Cardiac septum (tissue), 1 donor: ENCODE measurements around the gene LYRM4. TPM values are rescaled to one million over a fixed set of nuclear protein-coding genes. Genes with fewer than 3 reads are reported as not detected.
"Not testable (repeated sequence)": the region's sequence is repeated elsewhere in the genome, so short reads cannot be mapped to it uniquely, and the experiment has no call there.

Experiments
- DNase-seq: peaks from one replicate; pipeline ENCODE4 v3.0.0-alpha.2; 2020; ENCODE audit warnings: low spot score
- intact Hi-C: fragments of 100-400 bp; cut with DNase I; formaldehyde crosslinking; loops from one replicate; pipeline ENCODE4 v1.14.0; 2022
- microRNA-seq: library from miRNA; unstranded; fragments of <30 nt; microRNA quantifications from one replicate; pipeline ENCODE4 v1.2.0, GENCODE V29; 2020
- total RNA-seq: library from RNA; stranded (reverse); fragmentation: NEBNext Ultra II Directional; extraction: Animal tissue kit (Norgen Biotek cat#: 25700); gene quantifications from one replicate; pipeline ENCODE4 v1.2.1, GENCODE V29; 2021
- donor health status: DM: no; HTN: no; CAD: no.

The LYRM4 gene
- total RNA-seq, 1 donor from 2014 or later: 21.1 TPM

- DNase-seq: no peak
- intact Hi-C loops: no loop called here
These were observed 180.2 kb downstream of the LYRM4 start for GRCh38 chr6:5080574-5080973.

DNA sequence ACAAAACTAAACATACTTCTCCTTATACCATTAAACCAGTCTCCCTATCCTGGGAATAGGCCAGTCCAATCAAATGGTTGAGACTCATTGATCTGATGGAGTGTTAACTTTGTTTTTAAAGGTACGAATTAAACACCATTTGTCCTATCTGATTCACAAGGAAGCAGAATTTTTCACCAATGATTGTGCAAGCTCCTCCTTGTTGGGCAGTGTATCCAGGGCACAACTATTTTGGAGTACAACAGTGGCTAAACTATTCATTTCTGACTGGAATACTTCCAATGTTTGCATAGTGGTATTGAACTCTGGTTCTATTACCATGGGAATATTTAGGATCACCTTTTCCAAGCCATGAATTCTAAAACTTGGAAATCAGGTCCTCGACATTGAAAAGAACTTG lies 181.1 kb downstream of the LYRM4 start:
- intact Hi-C loops: no loop called here
- no peak for DNase-seq

GRCh38 chr6:5078121-5078669 lies 182.6 kb downstream of the LYRM4 start:
- no peak for DNase-seq
- intact Hi-C loops: no loop called here

DNA sequence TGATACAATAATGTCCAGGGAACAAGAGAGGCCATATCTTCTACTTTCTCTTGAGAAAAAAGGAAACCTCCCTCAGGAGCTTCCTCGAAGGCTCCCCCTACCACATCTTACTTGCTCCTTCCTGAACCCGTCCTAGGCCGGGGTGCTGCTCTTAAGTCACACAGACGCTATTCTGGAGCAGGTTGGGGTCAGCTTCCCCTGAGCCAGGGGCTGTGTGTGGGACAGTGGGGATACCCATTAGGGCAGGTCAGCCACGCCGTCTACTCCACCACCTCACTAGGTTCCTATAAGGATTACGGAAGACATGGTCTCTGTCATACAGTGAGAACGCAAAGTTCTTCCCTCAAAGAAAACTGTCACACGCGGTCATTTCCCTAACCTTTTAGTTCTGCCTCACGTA lies 183.8 kb downstream of the LYRM4 start:
- DNase-seq: no peak
- intact Hi-C loops: no loop called here

- DNase-seq: no peak
- intact Hi-C loops: no loop called here
These were observed 186.8 kb downstream of the LYRM4 start for GRCh38 chr6:5073992-5074391.

- intact Hi-C loops: no loop called here
- DNase-seq: no peak
These were observed 188.3 kb downstream of the LYRM4 start for GRCh38 chr6:5072440-5072839.

- intact Hi-C loops: no loop called here
These were observed 189.5 kb downstream of the LYRM4 start for GRCh38 chr6:5071216-5071615.

DNA sequence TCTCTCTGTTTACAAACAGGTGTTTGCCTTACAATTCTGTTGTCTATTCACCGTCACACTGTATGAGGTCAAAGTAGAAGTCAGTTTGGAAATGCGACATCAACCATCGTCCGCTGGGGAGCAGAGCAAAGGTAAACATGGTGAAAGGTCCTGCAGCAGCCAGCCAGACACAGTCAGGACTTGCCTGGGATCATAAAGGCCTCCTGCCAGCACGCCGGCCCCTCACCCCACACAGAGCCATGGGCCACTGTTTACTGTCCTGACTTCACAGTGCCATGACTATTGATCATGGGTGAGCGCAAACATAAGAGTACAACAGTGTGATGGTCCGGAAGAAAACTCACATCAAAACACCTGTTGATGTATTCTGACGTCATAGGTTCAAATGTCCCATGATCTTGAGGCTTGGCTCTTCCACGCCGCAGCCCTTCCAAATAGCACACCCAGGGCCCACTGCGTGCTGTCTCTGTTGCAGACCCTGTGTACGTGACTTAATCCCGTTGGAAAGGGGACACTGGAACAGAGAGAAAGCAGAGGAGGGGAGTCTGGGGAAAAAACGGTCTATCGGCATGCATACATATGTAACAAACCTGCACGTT lies 192.5 kb downstream of the LYRM4 start:
- intact Hi-C loops: no loop called here
- no peak for DNase-seq

More at GRCh38 chr6:5071216-5071615, 189.5 kb downstream of the LYRM4 start:
- no peak for DNase-seq

DNA sequence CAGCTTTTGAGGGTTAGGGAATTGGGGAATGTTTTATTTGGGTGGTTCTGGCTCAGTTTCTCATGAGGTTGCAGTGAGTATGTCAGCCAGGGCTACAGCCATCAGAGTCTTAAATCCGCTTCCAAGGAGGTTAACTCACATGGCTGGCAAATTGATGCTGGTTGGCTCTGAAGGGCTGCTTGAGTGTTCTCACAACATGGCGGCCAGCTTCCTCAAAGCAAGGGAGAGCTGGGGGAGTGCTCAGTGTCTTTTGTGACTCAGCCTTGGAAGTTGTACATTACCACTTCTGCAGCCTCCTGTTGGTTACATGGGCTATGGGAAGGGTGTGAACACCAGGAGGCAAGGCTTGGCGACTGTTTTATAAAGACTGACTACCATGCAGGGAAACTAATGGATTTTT lies 193.4 kb downstream of the LYRM4 start:
- intact Hi-C loops: no loop called here
- DNase-seq: no peak

DNA sequence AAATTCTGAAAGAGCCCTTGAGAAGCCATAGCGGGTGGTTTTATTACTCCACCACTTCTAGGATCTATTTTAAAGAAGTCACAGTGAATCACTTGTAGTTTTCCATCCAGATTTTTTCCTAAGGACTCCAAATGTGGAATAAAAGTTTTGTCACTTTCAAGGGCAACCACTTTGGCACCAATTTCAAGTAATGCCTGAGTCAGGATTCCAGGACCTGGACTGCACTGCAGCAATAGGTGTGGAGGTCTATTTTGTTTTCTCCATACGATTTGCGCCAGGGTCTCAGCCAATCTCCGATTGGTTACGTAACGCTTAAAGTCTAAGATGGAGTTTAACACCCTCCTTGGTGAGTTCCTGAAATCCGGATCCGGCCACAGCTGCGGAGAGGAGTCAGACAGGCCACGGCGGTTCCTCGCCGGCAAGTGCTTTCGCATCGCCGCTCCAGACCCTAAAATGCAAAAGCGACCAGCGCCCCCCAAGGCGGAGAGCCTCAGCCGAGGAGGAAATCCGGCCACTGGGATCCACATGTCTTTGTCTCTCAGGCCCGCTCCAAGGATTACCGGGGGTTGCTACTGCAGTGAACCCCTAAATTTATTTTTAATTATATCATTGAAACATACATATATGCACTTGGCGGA lies 194.2 kb downstream of the LYRM4 start:
- intact Hi-C loops: no loop called here
- DNase-seq: no peak

- DNase-seq: no peak
- intact Hi-C loops: no loop called here
These were observed 197.1 kb downstream of the LYRM4 start for GRCh38 chr6:5063617-5064016.

GRCh38 chr6:5061152-5061551 lies 199.6 kb downstream of the LYRM4 start:
- no peak for DNase-seq
- intact Hi-C loops: no loop called here

GRCh38 chr6:5060439-5060838 lies 200.3 kb downstream of the LYRM4 start:
- DNase-seq, intact Hi-C loops: not testable (repeated sequence)

DNA sequence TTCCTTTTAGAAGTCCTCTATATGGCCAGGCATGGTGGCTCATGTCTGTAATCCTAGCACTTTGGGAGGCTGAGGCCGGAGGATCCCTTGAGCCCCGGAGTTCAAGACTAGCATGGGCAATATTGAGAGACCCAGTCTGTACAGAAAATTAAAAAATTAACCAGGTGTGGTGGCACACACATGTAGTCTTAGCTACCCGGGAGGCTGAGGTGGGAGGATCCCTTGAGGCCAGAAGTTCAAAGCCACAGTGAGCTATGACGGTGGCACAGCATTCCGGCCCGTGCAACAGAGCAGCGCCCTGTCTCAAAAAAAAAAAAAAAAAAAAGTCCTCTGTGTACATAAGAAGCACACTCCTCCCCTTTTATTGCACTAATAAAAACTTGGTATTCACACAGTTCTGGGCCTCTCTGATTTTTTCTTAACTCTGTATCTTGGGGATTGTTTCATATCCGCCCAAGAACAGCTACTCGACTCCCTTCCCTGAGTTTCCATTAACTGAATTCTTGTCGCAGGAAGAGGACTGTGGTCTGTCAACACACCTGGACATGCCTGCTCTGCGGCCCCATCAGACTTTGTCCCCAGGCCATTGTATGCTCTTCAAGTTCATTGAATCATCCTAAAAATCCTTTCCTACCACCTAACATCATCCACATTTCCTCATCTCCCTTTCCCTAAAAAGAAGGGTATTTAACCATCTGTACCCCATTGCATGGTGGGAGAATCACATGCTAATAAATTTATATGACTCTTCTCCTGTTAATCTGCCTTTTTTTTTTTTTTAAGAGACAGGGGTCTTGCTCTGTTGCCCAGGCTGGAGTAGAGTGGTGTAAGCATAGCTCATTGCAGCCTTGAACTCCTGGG lies 201.5 kb downstream of the LYRM4 start:
- intact Hi-C loops: loop anchor here (5.0 kb wide), 1 partner anchor 58 kb away; no protein-coding TSS in a partner anchor
- no peak for DNase-seq

Small RNA genes within 50 kb of the gene (microRNA-seq; reads per million reads assigned to microRNA genes)
- gene MIR3691: not detected

Other genes with a start within 250 kb of the LYRM4 start
- 7.7 TPM for gene PPP1R3G, start 175.6 kb downstream of the LYRM4 start, total RNA-seq
- 13.3 TPM for gene FARS2, start 563 bp upstream of the LYRM4 start, total RNA-seq